Measurements from ENCODE around the gene TRIM52.
"Not testable (repeated sequence)": the region's sequence is repeated elsewhere in the genome, so short reads cannot be mapped to it uniquely, and the experiment has no call there.

TRIM52 gene

DNA sequence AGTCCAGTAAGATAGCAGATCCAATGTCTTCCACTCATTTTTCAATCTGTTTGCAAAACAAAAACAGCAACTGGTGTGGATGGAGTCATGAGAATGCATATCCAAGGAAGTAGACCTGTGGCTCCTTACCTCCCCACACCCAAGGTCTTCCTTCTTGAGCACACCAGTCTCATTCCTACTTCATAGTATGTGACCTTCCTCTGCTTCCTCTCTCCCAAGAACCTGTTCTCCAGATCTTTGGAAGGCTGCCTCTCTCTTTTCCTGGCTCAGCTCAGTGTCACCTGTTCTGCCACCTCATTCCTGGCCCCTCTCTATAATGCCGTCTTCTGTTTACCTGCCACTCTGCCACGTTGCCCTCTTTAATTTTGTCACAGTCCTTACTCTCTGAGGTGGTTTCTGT is 48.0 kb downstream of the TRIM52 start:
- DNase-seq (ENCODE audit: low spot score): no peak

DNA sequence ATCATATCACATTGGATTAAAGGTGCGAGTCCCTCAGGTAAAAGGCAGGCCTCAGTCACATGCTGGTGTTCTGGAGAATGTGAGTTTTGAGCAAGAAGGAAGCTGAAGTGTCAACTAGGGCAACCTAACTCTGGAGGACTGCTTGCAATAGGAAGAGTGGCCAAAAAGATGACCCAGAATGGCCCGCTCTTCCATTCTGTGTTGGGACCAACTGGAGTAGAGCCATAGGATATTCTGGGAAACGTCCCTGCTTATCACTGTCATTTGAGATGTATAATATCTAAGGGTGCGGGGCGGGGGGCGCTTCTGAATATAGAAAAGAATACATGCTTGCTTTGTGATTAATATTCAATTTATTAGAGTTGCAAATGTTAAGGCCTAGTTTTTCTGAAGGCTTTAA is 48.9 kb downstream of the TRIM52 start:
- DNase-seq (ENCODE audit: low spot score): no peak

DNA sequence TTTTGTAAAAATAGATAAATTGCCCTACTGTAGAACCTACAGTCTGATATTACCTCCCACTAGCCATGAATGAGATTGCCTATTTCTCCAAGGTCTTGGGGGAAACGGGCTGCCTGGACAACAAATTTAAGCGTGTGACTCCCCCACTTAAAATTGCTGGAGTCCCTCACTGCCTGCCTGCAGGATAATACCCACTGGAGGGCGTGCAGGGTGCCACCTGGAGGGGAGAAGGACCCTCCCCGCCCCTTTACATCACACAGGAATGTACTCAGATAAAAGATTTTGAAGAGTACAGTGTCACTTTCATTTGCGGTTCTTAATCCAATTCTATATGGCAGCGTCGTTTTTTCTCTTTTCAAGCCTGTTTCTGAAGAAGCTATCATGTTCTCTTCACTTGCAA is 49.7 kb downstream of the TRIM52 start:
- no peak for DNase-seq (ENCODE audit: low spot score)

DNA sequence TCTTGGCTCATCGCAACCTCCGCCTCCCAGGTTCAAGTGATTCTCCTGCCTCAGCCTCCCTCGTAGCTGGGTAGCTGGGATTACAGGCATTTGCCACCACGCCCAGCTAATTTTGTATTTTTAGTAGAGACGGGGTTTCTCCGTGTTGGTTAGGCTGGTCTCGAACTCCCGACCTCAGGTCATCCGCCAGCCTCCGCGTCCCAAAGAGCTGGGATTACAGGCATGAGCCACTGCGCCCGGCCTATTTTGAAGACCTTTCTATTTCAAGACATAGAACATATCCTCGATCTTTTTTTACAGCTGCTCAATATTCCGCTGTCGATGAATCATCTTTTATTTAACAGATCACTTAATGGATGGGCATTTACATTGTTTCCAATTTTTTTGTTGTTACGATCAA is 50.2 kb downstream of the TRIM52 start:
- not testable (repeated sequence) for DNase-seq (ENCODE audit: low spot score)

DNA sequence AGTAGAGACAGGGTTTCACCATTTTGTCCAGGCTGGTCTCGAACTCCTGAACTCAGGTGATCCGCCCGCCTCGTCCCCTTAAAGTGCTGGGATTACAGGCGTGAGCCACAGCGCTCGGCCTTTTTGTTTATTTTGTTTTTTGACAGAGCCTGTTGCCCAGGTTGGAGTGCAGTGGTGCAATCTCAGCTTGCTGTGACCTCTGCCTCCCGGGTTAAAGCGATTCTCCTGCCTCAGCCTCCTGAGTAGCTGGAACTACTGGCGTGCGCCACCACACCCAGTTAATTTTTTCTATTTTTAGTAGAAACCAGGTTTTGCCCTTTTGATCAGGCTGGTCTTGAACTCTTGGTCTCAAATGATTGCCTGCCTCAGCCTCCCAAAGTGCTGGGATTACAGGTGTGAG is 50.8 kb downstream of the TRIM52 start:
- DNase-seq (ENCODE audit: low spot score): not testable (repeated sequence)

DNA sequence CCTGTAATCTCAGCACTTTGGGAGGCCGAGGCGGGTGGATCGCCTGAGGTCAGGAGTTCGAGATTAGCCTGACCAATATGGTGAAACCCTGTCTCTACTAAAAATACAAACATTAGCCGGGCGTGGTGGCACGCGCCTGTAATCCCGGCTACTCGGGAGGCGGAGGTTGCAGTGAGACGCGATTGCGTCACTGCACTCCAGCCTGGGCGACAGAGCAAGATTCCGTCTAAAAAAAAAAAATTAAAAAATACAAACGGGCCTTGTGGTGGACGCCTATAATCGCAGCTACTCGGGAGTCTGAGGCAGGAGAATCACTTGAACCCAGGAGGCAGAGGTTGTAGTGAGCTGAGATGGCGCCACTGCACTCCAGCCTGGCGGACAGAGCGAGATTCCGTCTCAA is 51.9 kb downstream of the TRIM52 start:
- DNase-seq (ENCODE audit: low spot score): not testable (repeated sequence)

DNA sequence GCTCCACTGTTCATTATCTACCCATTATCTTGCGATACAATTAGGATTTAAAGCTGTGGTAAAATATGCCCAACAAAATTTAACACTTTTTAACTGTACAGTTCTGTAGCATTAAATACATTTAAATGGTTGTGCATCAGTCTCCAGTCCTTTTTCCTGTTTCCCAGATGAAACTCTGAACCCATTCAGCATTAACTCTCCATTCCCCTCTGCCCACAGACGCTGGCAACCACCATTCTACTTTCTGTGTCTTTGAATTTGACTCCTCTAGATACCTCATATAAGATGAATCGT is 53.0 kb downstream of the TRIM52 start:
- no peak for DNase-seq (ENCODE audit: low spot score)

DNA sequence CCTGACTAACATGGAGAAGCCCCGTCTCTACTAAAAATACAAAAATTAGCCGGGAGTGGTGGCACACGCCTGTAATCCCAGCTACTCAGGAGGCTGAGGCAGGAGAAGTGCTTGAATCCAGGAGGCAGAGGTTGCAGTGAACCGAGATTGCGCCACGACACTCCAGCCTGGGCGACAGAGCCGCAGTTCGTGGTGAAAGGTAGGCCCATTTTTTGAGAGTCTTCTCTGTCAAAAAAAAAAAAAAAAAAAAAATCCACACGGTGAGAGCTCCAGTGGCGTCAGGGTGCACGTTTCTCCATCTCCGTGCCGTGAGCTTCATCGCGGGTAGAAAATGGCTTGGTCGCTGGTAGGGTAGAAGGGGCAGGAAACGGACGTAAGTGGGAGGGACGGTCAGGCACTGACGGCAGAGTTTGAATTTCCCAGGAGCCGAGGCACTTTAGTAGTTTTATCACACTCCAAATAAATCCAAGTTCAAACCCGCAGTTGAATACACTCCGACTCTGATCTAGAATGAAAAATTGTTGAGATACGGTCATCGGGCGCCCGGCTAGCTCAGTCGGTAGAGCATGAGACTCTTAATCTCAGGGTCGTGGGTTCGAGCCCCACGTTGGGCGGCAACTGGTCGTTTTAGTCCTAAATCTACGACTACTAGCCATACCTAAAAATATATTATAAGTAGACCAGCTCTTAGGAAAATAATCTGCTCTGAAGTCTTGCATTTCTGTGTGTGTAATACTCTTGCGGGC is 53.6 kb downstream of the TRIM52 start:
- no peak for DNase-seq (ENCODE audit: low spot score)

DNA sequence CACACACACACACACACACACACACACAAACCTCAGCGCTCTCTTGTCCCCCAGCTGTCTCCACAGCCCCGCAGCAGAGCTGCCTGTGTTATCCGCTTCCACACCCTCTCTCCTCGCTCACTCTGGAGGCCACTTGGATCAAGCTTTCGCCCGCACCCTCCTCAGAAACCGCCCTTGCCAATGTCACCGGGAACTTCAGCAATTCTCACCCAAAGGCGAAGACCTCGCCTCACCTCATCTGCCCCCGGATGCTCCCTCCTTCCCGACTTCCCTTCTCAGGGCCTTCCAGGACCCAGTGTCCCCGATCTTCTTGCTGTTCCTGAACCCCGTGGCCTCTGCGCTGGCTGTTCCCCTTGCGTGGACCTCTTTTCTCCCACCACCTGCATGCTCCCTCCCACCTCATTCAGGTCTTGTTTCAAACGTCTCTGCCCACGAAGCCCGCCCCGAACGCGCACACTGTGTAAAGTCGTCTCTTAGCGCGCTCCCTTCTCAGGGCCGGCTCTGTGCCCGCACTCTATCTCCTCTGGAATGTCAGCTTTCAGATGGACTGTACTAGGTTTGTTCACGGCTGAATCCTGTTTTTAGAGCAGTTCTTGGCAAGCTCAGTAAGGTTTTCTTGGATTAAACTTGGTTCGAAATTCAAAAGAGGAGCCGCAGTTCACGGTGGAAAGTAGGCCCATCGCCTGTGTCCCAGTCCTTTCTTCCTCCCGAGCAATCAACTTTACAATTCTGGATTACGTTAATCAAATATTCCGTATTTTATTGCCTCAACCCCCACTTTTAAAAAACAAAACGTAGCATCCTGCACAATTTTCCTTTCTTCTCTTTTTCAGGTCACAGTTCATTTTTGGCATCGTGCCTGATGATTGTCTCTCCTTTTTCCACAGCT is 54.9 kb downstream of the TRIM52 start:
- no peak for DNase-seq (ENCODE audit: low spot score)

Measured in HuH-7 (cell line).